ENCODE data around the gene TBL1Y. TPM values are rescaled to one million over a fixed set of nuclear protein-coding genes. Genes with fewer than 3 reads are reported as not detected.

TBL1Y gene
- total RNA-seq, 1 experiment from 2014 or later, result not detected

- Mint-ChIP-seq H3K4me3 (ENCODE audit: low read depth, unreplicated experiment) (no peak overlapping the region), H3K36me3 (ENCODE audit: insufficient read depth, unreplicated experiment) (no peaks in the 10 kb centered on the region), H3K4me1 (ENCODE audit: low read depth, unreplicated experiment) (no peaks in the 10 kb centered on the region), H3K9me3 (ENCODE audit: low read depth, unreplicated experiment) (no peaks in the 10 kb centered on the region), H3K27ac (ENCODE audit: unreplicated experiment) (no peak overlapping the region), H3K27me3 (ENCODE audit: unreplicated experiment) (no peaks in the 10 kb centered on the region)
- no peak for DNase-seq
- CTCF ChIA-PET, result no interaction called here
- BruUV-seq (replicated peaks), result no TSS peak
- TF ChIP-seq CTCF (IDR thresholded peaks at IDR 0.05; ENCODE audit: unreplicated experiment), result no peak
- intact Hi-C loops (cut with micrococcal nuclease; ENCODE audit: unreplicated experiment), result no loop called here
Observed at GRCh38 chrY:6964732-6965131, 54.2 kb downstream of the TBL1Y start.

GRCh38 chrY:6966521-6966920, 56.0 kb downstream of the TBL1Y start:
- Mint-ChIP-seq H3K27me3 (ENCODE audit: unreplicated experiment) (no peaks in the 10 kb centered on the region), H3K36me3 (ENCODE audit: insufficient read depth, unreplicated experiment) (no peaks in the 10 kb centered on the region), H3K27ac (ENCODE audit: unreplicated experiment) (no peak overlapping the region), H3K4me3 (ENCODE audit: low read depth, unreplicated experiment) (no peak overlapping the region), H3K9me3 (ENCODE audit: low read depth, unreplicated experiment) (no peaks in the 10 kb centered on the region), H3K4me1 (ENCODE audit: low read depth, unreplicated experiment) (no peaks in the 10 kb centered on the region)
- no peak for TF ChIP-seq CTCF (IDR thresholded peaks at IDR 0.05; ENCODE audit: unreplicated experiment)
- intact Hi-C loops (cut with micrococcal nuclease; ENCODE audit: unreplicated experiment), result no loop called here
- BruUV-seq (replicated peaks), result no TSS peak
- CTCF ChIA-PET, result no interaction called here
- DNase-seq, result no peak

GRCh38 chrY:6967736-6968135, 57.2 kb downstream of the TBL1Y start:
- no peak overlapping the region for H3K27ac Mint-ChIP-seq (ENCODE audit: unreplicated experiment)
- no peak for TF ChIP-seq CTCF (IDR thresholded peaks at IDR 0.05; ENCODE audit: unreplicated experiment)
- intact Hi-C loops (cut with micrococcal nuclease; ENCODE audit: unreplicated experiment), result no loop called here
- CTCF ChIA-PET, result no interaction called here
- H3K4me1 Mint-ChIP-seq (ENCODE audit: low read depth, unreplicated experiment), result no peaks in the 10 kb centered on the region
- H3K36me3 Mint-ChIP-seq (ENCODE audit: insufficient read depth, unreplicated experiment), result no peaks in the 10 kb centered on the region
- H3K27me3 Mint-ChIP-seq (ENCODE audit: unreplicated experiment), result no peaks in the 10 kb centered on the region
- no TSS peak for BruUV-seq (replicated peaks)
- H3K4me3 Mint-ChIP-seq (ENCODE audit: low read depth, unreplicated experiment), result no peak overlapping the region
- no peak for DNase-seq
- no peaks in the 10 kb centered on the region for H3K9me3 Mint-ChIP-seq (ENCODE audit: low read depth, unreplicated experiment)

GRCh38 chrY:6968191-6968590, 57.7 kb downstream of the TBL1Y start:
- H3K27ac Mint-ChIP-seq (ENCODE audit: unreplicated experiment), result no peak overlapping the region
- H3K4me3 Mint-ChIP-seq (ENCODE audit: low read depth, unreplicated experiment), result no peak overlapping the region
- no peaks in the 10 kb centered on the region for H3K9me3 Mint-ChIP-seq (ENCODE audit: low read depth, unreplicated experiment)
- TF ChIP-seq CTCF (IDR thresholded peaks at IDR 0.05; ENCODE audit: unreplicated experiment), result no peak
- CTCF ChIA-PET, result no interaction called here
- DNase-seq, result no peak
- intact Hi-C loops (cut with micrococcal nuclease; ENCODE audit: unreplicated experiment), result no loop called here
- no peaks in the 10 kb centered on the region for H3K4me1 Mint-ChIP-seq (ENCODE audit: low read depth, unreplicated experiment)
- no TSS peak for BruUV-seq (replicated peaks)
- H3K27me3 Mint-ChIP-seq (ENCODE audit: unreplicated experiment), result no peaks in the 10 kb centered on the region
- no peaks in the 10 kb centered on the region for H3K36me3 Mint-ChIP-seq (ENCODE audit: insufficient read depth, unreplicated experiment)

Measured in Calu3 (cell line).